Right renal cortex interstitium (tissue), 3 donors: ENCODE data around the gene NR2E1. TPM values are rescaled to one million over a fixed set of nuclear protein-coding genes. Genes with fewer than 3 reads are reported as not detected.

Source experiments
- DNase-seq, 3 donors: peaks; one replicate each; pipeline ENCODE4 v3.0.0-alpha.2; 2013; ENCODE audit warnings: low read depth in 3 of 3, low spot score in 2 of 3
- polyA plus RNA-seq, 3 donors: library from polyadenylated mRNA; unstranded; fragments of 120-200 nt; gene quantifications; one replicate each; pipeline ENCODE4 v1.2.1, GENCODE V29; 2013; ENCODE audit not compliant: insufficient read length in 3 of 3

The NR2E1 gene
- polyA plus RNA-seq, 3 donors, result not detected

- DNase-seq, result no peak
Observed at GRCh38 chr6:108170332-108171290, 4.8 kb downstream of the NR2E1 start.

GRCh38 chr6:108171291-108171917, 5.6 kb downstream of the NR2E1 start:
- no peak for DNase-seq

- DNase-seq, result no peak
Observed at GRCh38 chr6:108171918-108172516, 6.2 kb downstream of the NR2E1 start.

- no peak for DNase-seq
Observed at GRCh38 chr6:108174371-108175175, 8.8 kb downstream of the NR2E1 start.

GRCh38 chr6:108175176-108175591, 9.4 kb downstream of the NR2E1 start:
- no peak for DNase-seq

GRCh38 chr6:108175592-108176279, 9.9 kb downstream of the NR2E1 start:
- DNase-seq, result no peak

- no peak for DNase-seq
Observed at GRCh38 chr6:108176281-108177089, 10.7 kb downstream of the NR2E1 start.

- DNase-seq, result no peak
Observed at GRCh38 chr6:108179741-108180140, 13.9 kb downstream of the NR2E1 start.

- no peak for DNase-seq
Observed at GRCh38 chr6:108180266-108180665, 14.4 kb downstream of the NR2E1 start.

- no peak for DNase-seq
Observed at GRCh38 chr6:108180776-108181175, 15.0 kb downstream of the NR2E1 start.

GRCh38 chr6:108186226-108186625, 20.4 kb downstream of the NR2E1 start:
- DNase-seq, result no peak

GRCh38 chr6:108187519-108187918, 21.7 kb downstream of the NR2E1 start:
- no peak for DNase-seq

- no peak for DNase-seq
Observed at GRCh38 chr6:108193131-108193530, 27.3 kb downstream of the NR2E1 start.

GRCh38 chr6:108193835-108194234, 28.0 kb downstream of the NR2E1 start:
- DNase-seq, result no peak

GRCh38 chr6:108194503-108194902, 28.7 kb downstream of the NR2E1 start:
- no peak for DNase-seq

- DNase-seq, result no peak
Observed at GRCh38 chr6:108195209-108195608, 29.4 kb downstream of the NR2E1 start.

- DNase-seq, result no peak
Observed at GRCh38 chr6:108198761-108199498, 33.1 kb downstream of the NR2E1 start.

GRCh38 chr6:108200186-108200585, 34.4 kb downstream of the NR2E1 start:
- no peak for DNase-seq

- no peak for DNase-seq
Observed at GRCh38 chr6:108200631-108201030, 34.8 kb downstream of the NR2E1 start.
